Measurements from ENCODE around the gene LCNL1.

The LCNL1 gene

GRCh38 chr9:136947028-136947891 is 35.5 kb upstream of the LCNL1 start:
- no peak for TF ChIP-seq ZFX (IDR thresholded peaks at IDR 0.05; ENCODE audit: borderline replicate concordance)
- TF ChIP-seq CTCF (IDR thresholded peaks at IDR 0.05): no peak
- peak overlapping the region; percentile 97 for H3K27ac ChIP-seq

- H3K27ac ChIP-seq: peak overlapping the region; percentile 97
- TF ChIP-seq ZFX (IDR thresholded peaks at IDR 0.05; ENCODE audit: borderline replicate concordance) (no peak), CTCF (IDR thresholded peaks at IDR 0.05) (peak; percentile 67)
Observed at GRCh38 chr9:136947955-136948510, 34.8 kb upstream of the LCNL1 start.

GRCh38 chr9:136949239-136949816 is 33.5 kb upstream of the LCNL1 start:
- H3K27ac ChIP-seq: peak overlapping the region; percentile 97
- TF ChIP-seq CTCF (IDR thresholded peaks at IDR 0.05): no peak
- TF ChIP-seq ZFX (IDR thresholded peaks at IDR 0.05; ENCODE audit: borderline replicate concordance): no peak

GRCh38 chr9:136949817-136950655 is 32.8 kb upstream of the LCNL1 start:
- TF ChIP-seq ZFX (IDR thresholded peaks at IDR 0.05; ENCODE audit: borderline replicate concordance): no peak
- TF ChIP-seq CTCF (IDR thresholded peaks at IDR 0.05): 0 out of 2 replicates have a peak, but pooled peaks have one; percentile 32
- H3K27ac ChIP-seq: peak overlapping the region; percentile 97

- TF ChIP-seq ZFX (IDR thresholded peaks at IDR 0.05; ENCODE audit: borderline replicate concordance) (no peak), CTCF (IDR thresholded peaks at IDR 0.05) (no peak)
- peak overlapping the region; percentile 97 for H3K27ac ChIP-seq
Observed at GRCh38 chr9:136950656-136951276, 32.0 kb upstream of the LCNL1 start.

- peak within 1 kb of the TSS; percentile 97 for H3K27ac ChIP-seq
- TF ChIP-seq ZFX (IDR thresholded peaks at IDR 0.05; ENCODE audit: borderline replicate concordance): no peak
- TF ChIP-seq CTCF (IDR thresholded peaks at IDR 0.05): no peak
Observed at GRCh38 chr9:136951541-136952320, 31.1 kb upstream of the LCNL1 start, which contains the start of gene LCN12. Gene LCN12, plus strand, starts transcription at chr9:136952273. Its CDS starts 55 bp downstream, at chr9:136952328.
